ENCODE results near the gene TTC7B. TPM values are rescaled to one million over a fixed set of nuclear protein-coding genes. Genes with fewer than 3 reads are reported as not detected.

Gene TTC7B
- total and polyA plus RNA-seq, 2 of the 13 experiments (the other 11 are each of a cell fraction or from before 2014, with no cell fraction given) = 1.3 to 3.2 TPM

- intact Hi-C loops (cut with micrococcal nuclease; ENCODE audit: unreplicated experiment) = no loop called here
- no TSS peak for BruUV-seq (replicated peaks)
- H3K36me3 ChIP-seq (replicated peaks in 1 of 2; ENCODE audit: control insufficient read depth in 1 of 2, insufficient read depth in 2 of 2, low read length in 2 of 2) = no peaks in the 10 kb centered on the region
- TF ChIP-seq ZSCAN12 (CRISPR knock-in tag; IDR thresholded peaks at IDR 0.05) (no peak), ZNF724P (CRISPR knock-in tag; IDR thresholded peaks at IDR 0.05; ENCODE audit: borderline replicate concordance) (no peak), FOXO1 (CRISPR knock-in tag; IDR thresholded peaks at IDR 0.05) (no peak), PHF20 (CRISPR knock-in tag; IDR thresholded peaks at IDR 0.05) (no peak), ERF (CRISPR knock-in tag; IDR thresholded peaks at IDR 0.05) (no peak), JUNB (CRISPR knock-in tag; IDR thresholded peaks at IDR 0.05; ENCODE audit: borderline replicate concordance) (no peak), ONECUT2 (CRISPR knock-in tag; IDR thresholded peaks at IDR 0.05) (no peak), TAF1 (CRISPR knock-in tag; IDR thresholded peaks at IDR 0.05) (no peak), PCBP1 (IDR thresholded peaks at IDR 0.05; ENCODE audit: borderline replicate concordance, low read depth, low read length) (no peak), ZNF513 (CRISPR knock-in tag; conservative IDR thresholded peaks at IDR 0.05) (no peak), SCMH1 (CRISPR knock-in tag; IDR thresholded peaks at IDR 0.05; ENCODE audit: borderline replicate concordance) (no peak), ZNF790 (CRISPR knock-in tag; IDR thresholded peaks at IDR 0.05; ENCODE audit: borderline replicate concordance) (no peak), EEA1 (CRISPR knock-in tag; IDR thresholded peaks at IDR 0.05; ENCODE audit: borderline replicate concordance) (no peak), ETS1 (CRISPR knock-in tag; IDR thresholded peaks at IDR 0.05) (no peak)
- TF ChIP-seq, protein P1, sequence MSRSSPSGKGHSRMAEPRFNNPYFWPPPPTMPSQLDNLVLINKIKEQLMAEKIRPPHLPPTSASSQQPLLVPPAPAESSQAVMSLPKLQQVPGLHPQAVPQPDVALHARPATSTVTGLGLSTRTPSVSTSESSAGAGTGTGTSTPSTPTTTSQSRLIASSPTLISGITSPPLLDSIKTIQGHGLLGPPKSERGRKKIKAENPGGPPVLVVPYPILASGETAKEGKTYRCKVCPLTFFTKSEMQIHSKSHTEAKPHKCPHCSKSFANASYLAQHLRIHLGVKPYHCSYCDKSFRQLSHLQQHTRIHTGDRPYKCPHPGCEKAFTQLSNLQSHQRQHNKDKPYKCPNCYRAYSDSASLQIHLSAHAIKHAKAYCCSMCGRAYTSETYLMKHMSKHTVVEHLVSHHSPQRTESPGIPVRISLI (CRISPR knock-in tag; IDR thresholded peaks at IDR 0.05; ENCODE audit: borderline replicate concordance) = no peak
- TF ChIP-seq, protein P2, sequence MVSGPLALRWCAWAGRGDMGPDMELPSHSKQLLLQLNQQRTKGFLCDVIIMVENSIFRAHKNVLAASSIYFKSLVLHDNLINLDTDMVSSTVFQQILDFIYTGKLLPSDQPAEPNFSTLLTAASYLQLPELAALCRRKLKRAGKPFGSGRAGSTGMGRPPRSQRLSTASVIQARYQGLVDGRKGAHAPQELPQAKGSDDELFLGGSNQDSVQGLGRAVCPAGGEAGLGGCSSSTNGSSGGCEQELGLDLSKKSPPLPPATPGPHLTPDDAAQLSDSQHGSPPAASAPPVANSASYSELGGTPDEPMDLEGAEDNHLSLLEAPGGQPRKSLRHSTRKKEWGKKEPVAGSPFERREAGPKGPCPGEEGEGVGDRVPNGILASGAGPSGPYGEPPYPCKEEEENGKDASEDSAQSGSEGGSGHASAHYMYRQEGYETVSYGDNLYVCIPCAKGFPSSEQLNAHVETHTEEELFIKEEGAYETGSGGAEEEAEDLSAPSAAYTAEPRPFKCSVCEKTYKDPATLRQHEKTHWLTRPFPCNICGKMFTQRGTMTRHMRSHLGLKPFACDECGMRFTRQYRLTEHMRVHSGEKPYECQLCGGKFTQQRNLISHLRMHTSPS (CRISPR knock-in tag; IDR thresholded peaks at IDR 0.05; ENCODE audit: low read depth) = no peak
- TF ChIP-seq, protein P3, sequence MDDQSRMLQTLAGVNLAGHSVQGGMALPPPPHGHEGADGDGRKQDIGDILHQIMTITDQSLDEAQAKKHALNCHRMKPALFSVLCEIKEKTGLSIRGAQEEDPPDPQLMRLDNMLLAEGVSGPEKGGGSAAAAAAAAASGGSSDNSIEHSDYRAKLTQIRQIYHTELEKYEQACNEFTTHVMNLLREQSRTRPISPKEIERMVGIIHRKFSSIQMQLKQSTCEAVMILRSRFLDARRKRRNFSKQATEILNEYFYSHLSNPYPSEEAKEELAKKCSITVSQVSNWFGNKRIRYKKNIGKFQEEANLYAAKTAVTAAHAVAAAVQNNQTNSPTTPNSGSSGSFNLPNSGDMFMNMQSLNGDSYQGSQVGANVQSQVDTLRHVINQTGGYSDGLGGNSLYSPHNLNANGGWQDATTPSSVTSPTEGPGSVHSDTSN (CRISPR knock-in tag; IDR thresholded peaks at IDR 0.05; ENCODE audit: borderline replicate concordance) = no peak
- in situ Hi-C loops (cut with HindIII; ENCODE audit: extremely low pct_ligation_motif_present, low pct_unique_long_range_greater_than_20kb) = no loop called here
- no peak overlapping the region for H3K27ac ChIP-seq (ENCODE audit: extremely low read length, insufficient read depth, low read length)
- H3K79me2 ChIP-seq (ENCODE audit: insufficient read depth, low read length) = no peaks in the 10 kb centered on the region
- no peak overlapping the region for H3K4me2 ChIP-seq (ENCODE audit: low read depth, low read length)
- FAIRE-seq = no peak
- H3K9me3 ChIP-seq (ENCODE audit: low read length) = no peaks in the 10 kb centered on the region
- POLR2A ChIA-PET = no interaction called here
- no peak for DNase-seq (ENCODE audit: low spot score)
- H3K27me3 ChIP-seq (ENCODE audit: control insufficient read depth in 1 of 2, insufficient read depth in 2 of 2, low read length in 2 of 2) = no peaks in the 10 kb centered on the region; a peak in 1 of 5 replicates
- WGBS (ENCODE audit: low lambda C conversion rate) = 59% methylated on average over 2 of the region's 2 CpGs
- H3K4me1 ChIP-seq (ENCODE audit: insufficient read depth, low read length) = no peaks in the 10 kb centered on the region
- H4K20me1 ChIP-seq (ENCODE audit: insufficient read depth, low read length) = no peaks in the 10 kb centered on the region
- H3K9ac ChIP-seq (ENCODE audit: insufficient read depth, low read depth, low read length) = no peak overlapping the region
- ATAC-seq = no peak
- no peak overlapping the region for H3K4me3 ChIP-seq (replicated peaks in 1 of 3; ENCODE audit: insufficient read depth in 1 of 3, low read depth in 2 of 3, low read length in 3 of 3)
- CTCF ChIA-PET (ENCODE audit: low intra/inter-chr PET ratio, low total read pairs) = no interaction called here
- no peak overlapping the region for H2AFZ ChIP-seq (ENCODE audit: low read length)
These were observed 74.0 kb downstream of the TTC7B start for GRCh38 chr14:90742252-90742651.
